Activated T-cell treated with anti-CD3 and anti-CD28 coated beads, Interleukin-2, amount 50 U/mL, for 48 hours (primary cell): ENCODE data around the gene SPATA31D4.
"Not testable (repeated sequence)": the region's sequence is repeated elsewhere in the genome, so short reads cannot be mapped to it uniquely, and the experiment has no call there.

Experiments
- DNase-seq, 2 experiments: peaks; one replicate each; pipeline ENCODE4 v3.0.0-alpha.2; 2020

SPATA31D4 gene

GRCh38 chr9:81928305-81928704 lies at the start of gene SPATA31D4:
SPATA31D4 (plus strand) TSS chr9:81928428; CDS start chr9:81928514, 86 bp downstream.
- DNase-seq = not testable (repeated sequence)

GRCh38 chr9:81878530-81878929 lies 49.7 kb upstream of the SPATA31D4 start:
- no peak for DNase-seq

GRCh38 chr9:81879501-81879916 lies 48.7 kb upstream of the SPATA31D4 start:
- no peak for DNase-seq

- no peak for DNase-seq
Measured at GRCh38 chr9:81885602-81886001, 42.6 kb upstream of the SPATA31D4 start.

- no peak for DNase-seq
Measured at GRCh38 chr9:81886665-81887064, 41.6 kb upstream of the SPATA31D4 start.

GRCh38 chr9:81890104-81890503 lies 38.1 kb upstream of the SPATA31D4 start:
- no peak for DNase-seq

- DNase-seq = no peak
Measured at GRCh38 chr9:81892440-81892839, 35.8 kb upstream of the SPATA31D4 start.

- no peak for DNase-seq
Measured at GRCh38 chr9:81893929-81894328, 34.3 kb upstream of the SPATA31D4 start.

GRCh38 chr9:81894891-81895290 lies 33.3 kb upstream of the SPATA31D4 start:
- DNase-seq = no peak

- no peak for DNase-seq
Measured at GRCh38 chr9:81896070-81896469, 32.2 kb upstream of the SPATA31D4 start.

- no peak for DNase-seq
Measured at GRCh38 chr9:81898851-81899250, 29.4 kb upstream of the SPATA31D4 start.

GRCh38 chr9:81902196-81902595 lies 26.0 kb upstream of the SPATA31D4 start:
- DNase-seq = no peak

- DNase-seq = no peak
Measured at GRCh38 chr9:81902626-81903025, 25.6 kb upstream of the SPATA31D4 start.

- no peak for DNase-seq
Measured at GRCh38 chr9:81906671-81907070, 21.6 kb upstream of the SPATA31D4 start.

GRCh38 chr9:81912135-81912534 lies 16.1 kb upstream of the SPATA31D4 start:
- no peak for DNase-seq

- no peak for DNase-seq
Measured at GRCh38 chr9:81915801-81916505, 12.3 kb upstream of the SPATA31D4 start.

- not testable (repeated sequence) for DNase-seq
Measured at GRCh38 chr9:81918507-81918906, 9.7 kb upstream of the SPATA31D4 start.

- DNase-seq = not testable (repeated sequence)
Measured at GRCh38 chr9:81930147-81930546, 1.9 kb downstream of the SPATA31D4 start.

- DNase-seq = not testable (repeated sequence)
Measured at GRCh38 chr9:81933547-81933946, 5.3 kb downstream of the SPATA31D4 start.

GRCh38 chr9:81943393-81943792 lies 15.2 kb downstream of the SPATA31D4 start, which contains the start of gene SPATA31D3:
SPATA31D3 (plus strand) TSS chr9:81943500; CDS start chr9:81943586, 86 bp downstream.
- DNase-seq = not testable (repeated sequence)

- DNase-seq = not testable (repeated sequence)
Measured at GRCh38 chr9:81948650-81949049, 20.4 kb downstream of the SPATA31D4 start.

- DNase-seq = no peak
Measured at GRCh38 chr9:81953096-81953495, 24.9 kb downstream of the SPATA31D4 start.

GRCh38 chr9:81955625-81956024 lies 27.4 kb downstream of the SPATA31D4 start:
- DNase-seq = no peak

GRCh38 chr9:81964218-81965171 lies 36.3 kb downstream of the SPATA31D4 start:
- no peak for DNase-seq
